Measurements from ENCODE around the gene SCN3B. TPM values are rescaled to one million over a fixed set of nuclear protein-coding genes. Genes with fewer than 3 reads are reported as not detected.

Gene SCN3B
- total and polyA plus RNA-seq, 7 donors, result 0.60 to 3.0 (median 2.2) TPM; not detected in 1

DNA sequence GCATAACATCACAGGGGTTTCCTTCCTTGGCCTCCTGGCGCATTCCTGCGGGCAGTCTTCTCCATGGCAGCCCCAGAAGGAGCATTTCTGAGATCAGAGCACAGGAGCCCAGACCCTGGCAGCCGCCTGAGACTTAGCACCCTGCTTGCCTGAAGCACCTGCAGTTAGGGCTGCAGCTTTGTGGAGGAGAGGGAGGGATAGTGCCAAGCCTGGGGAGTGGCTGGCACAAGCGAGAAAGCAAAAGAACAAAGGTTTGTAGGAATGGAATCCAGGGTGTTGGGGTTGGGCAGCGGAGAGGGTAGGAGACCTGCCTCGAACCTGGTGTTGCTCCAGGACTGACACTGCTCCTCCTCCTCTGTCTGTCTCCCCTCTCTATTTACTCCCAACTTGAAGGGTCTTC, 66.9 kb downstream of the SCN3B start:
- Histone ChIP-seq H3K9me3 (no peaks in the 10 kb centered on the region), H3K27me3 (no peaks in the 10 kb centered on the region), H3K27ac (no peak overlapping the region), H3K4me3 (no peak overlapping the region), H3K4me1 (peaks cover 0 to 11% (median 0%) of the 10 kb centered on the region in 4 donors), H3K36me3 (no peaks in the 10 kb centered on the region)
- TF ChIP-seq, protein P1, sequence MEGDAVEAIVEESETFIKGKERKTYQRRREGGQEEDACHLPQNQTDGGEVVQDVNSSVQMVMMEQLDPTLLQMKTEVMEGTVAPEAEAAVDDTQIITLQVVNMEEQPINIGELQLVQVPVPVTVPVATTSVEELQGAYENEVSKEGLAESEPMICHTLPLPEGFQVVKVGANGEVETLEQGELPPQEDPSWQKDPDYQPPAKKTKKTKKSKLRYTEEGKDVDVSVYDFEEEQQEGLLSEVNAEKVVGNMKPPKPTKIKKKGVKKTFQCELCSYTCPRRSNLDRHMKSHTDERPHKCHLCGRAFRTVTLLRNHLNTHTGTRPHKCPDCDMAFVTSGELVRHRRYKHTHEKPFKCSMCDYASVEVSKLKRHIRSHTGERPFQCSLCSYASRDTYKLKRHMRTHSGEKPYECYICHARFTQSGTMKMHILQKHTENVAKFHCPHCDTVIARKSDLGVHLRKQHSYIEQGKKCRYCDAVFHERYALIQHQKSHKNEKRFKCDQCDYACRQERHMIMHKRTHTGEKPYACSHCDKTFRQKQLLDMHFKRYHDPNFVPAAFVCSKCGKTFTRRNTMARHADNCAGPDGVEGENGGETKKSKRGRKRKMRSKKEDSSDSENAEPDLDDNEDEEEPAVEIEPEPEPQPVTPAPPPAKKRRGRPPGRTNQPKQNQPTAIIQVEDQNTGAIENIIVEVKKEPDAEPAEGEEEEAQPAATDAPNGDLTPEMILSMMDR (IDR thresholded peaks at IDR 0.05), result no peak
- WGBS, 2 donors, result 29 to 71% methylated on average over 6 of the region's 6 CpGs
- DNase-seq, result no peak
- intact Hi-C loops (cut with DNase I), result no loop called here

DNA sequence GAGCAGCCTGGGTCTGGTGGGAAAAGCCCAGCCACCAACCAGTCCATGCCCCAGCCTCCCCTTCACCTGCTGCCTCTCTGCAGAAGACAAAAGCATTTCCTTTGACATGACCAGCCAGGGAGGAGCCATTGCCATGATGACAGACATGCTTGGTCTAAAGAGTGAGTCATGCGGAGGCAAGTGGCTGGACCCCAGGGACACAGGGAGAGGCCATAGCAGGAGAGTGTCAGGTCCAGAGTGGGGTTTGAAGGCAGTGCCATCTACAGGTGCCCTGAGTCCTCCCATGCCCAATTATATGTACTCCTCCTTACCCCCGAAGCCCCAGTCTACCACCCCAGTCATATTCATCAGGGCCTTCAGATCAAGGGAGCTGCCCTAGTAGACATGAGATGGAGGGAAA, 67.4 kb downstream of the SCN3B start:
- Histone ChIP-seq H3K27me3 (no peaks in the 10 kb centered on the region), H3K27ac (no peak overlapping the region), H3K36me3 (no peaks in the 10 kb centered on the region), H3K4me3 (no peak overlapping the region), H3K4me1 (peaks cover 0 to 11% (median 0%) of the 10 kb centered on the region in 4 donors), H3K9me3 (no peaks in the 10 kb centered on the region)
- 93 to 97% methylated on average over 2 of the region's 2 CpGs for WGBS, 2 donors
- no peak for DNase-seq
- intact Hi-C loops (cut with DNase I), result no loop called here
- no peak for TF ChIP-seq EP300 (IDR thresholded peaks at IDR 0.05)
- TF ChIP-seq POLR2AphosphoS5 (IDR thresholded peaks at IDR 0.05), result no peak
- no peak for TF ChIP-seq POLR2A (IDR thresholded peaks at IDR 0.05)
- TF ChIP-seq, protein P1 (IDR thresholded peaks at IDR 0.05), result no peak

DNA sequence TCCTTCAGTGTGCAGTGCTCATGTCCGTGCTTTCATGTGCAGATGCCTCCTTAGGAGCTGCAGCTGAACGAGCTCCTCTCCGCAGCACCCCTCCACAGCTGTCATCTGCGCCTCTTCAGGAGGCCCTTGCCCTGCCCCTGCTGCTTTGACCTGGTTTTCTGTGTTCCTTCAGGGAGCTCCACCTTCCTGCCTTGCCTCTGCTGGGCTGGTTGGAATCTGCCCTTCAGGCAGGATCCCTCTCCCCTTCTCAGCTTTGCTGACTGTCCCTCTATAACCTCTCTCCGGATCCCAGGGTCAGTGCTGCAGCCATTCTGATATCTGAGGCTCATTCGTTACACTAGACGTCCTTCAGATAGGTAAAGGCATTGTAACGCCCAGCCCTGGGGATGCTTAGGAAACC, 67.9 kb downstream of the SCN3B start:
- TF ChIP-seq POLR2AphosphoS5 (IDR thresholded peaks at IDR 0.05) (no peak), POLR2A (IDR thresholded peaks at IDR 0.05) (no peak), EP300 (IDR thresholded peaks at IDR 0.05) (no peak)
- TF ChIP-seq, protein P1 (IDR thresholded peaks at IDR 0.05), result no peak
- Histone ChIP-seq H3K9me3 (no peaks in the 10 kb centered on the region), H3K4me1 (peaks cover 0 to 11% (median 0%) of the 10 kb centered on the region in 4 donors), H3K27ac (no peak overlapping the region), H3K36me3 (no peaks in the 10 kb centered on the region), H3K27me3 (no peaks in the 10 kb centered on the region), H3K4me3 (no peak overlapping the region)
- intact Hi-C loops (cut with DNase I), result no loop called here
- WGBS, 2 donors, result 83 to 92% methylated on average over 8 of the region's 8 CpGs
- no peak for DNase-seq

DNA sequence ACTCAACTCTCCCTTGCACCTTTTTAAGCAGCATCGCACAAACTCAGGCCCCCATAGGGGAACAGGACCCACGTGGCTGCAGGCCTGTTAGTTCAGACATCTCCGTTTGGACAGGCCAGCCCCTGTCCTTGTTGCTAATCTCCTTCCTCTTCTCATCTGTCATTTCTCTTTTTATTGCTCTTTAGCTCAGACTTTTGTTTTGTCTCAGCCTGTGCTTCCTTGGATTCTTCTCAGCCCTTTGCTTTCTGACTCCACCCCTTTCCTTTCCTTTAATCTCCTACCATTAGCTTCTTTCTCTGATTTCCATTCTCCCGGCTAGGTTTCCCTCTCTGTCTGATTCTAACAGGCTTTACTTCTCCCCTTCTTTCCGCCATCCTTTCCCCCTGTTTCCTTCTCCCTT, 68.7 kb downstream of the SCN3B start:
- WGBS, 2 donors, result 45 to 66% methylated on average over 5 of the region's 5 CpGs
- no peak for TF ChIP-seq EP300 (IDR thresholded peaks at IDR 0.05)
- TF ChIP-seq POLR2AphosphoS5 (IDR thresholded peaks at IDR 0.05), result no peak
- TF ChIP-seq, protein P1 (IDR thresholded peaks at IDR 0.05), result no peak
- no peak for TF ChIP-seq POLR2A (IDR thresholded peaks at IDR 0.05)
- intact Hi-C loops (cut with DNase I), result no loop called here
- Histone ChIP-seq H3K27ac (no peak overlapping the region), H3K4me1 (peaks cover 0 to 8% (median under 1%) of the 10 kb centered on the region in 4 donors), H3K9me3 (no peaks in the 10 kb centered on the region), H3K36me3 (no peaks in the 10 kb centered on the region), H3K4me3 (no peak overlapping the region), H3K27me3 (peaks cover 0 to 3% (median 0%) of the 10 kb centered on the region in 3 donors)
- no peak for DNase-seq

DNA sequence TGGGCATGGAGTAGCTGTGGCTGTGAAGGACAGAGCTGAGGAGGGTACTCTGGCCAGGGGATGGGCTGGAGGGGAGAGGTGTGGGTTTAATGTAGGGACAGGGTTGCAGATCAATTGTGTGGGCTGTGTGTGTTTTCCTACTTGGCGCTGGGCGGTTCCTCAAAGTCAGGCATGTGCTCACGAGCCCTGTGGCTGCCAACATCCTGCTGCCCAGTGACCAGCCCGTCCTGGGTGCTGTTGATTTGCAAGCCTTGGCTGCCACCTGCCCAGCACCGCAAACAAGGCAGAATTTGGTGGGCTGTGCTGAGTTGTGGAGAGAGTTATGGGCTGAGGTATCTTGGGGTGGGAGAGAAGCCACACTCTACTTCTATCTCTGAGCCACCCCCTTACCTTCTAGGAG, 69.2 kb downstream of the SCN3B start:
- no peak for DNase-seq
- Histone ChIP-seq H3K27ac (no peak overlapping the region), H3K27me3 (peaks cover 0 to 8% (median 0%) of the 10 kb centered on the region in 3 donors), H3K9me3 (no peaks in the 10 kb centered on the region), H3K4me1 (peaks cover 0 to 5% (median 2%) of the 10 kb centered on the region in 4 donors), H3K36me3 (no peaks in the 10 kb centered on the region), H3K4me3 (no peak overlapping the region)
- TF ChIP-seq EP300 (IDR thresholded peaks at IDR 0.05) (no peak), POLR2AphosphoS5 (IDR thresholded peaks at IDR 0.05) (no peak), POLR2A (IDR thresholded peaks at IDR 0.05) (no peak)
- TF ChIP-seq, protein P1 (IDR thresholded peaks at IDR 0.05), result no peak
- WGBS, 2 donors, result 22 to 73% methylated on average over 5 of the region's 5 CpGs
- intact Hi-C loops (cut with DNase I), result no loop called here
